CD4-positive, alpha-beta T cell treated with Interleukin-2 at 100 ng/mL for 4 hours (primary cell): Measurements from ENCODE around the gene PRICKLE1.

Source experiments
- DNase-seq: peaks from one replicate; pipeline ENCODE4 v3.0.0-alpha.2; 2020; ENCODE audit warnings: low spot score

The PRICKLE1 gene

GRCh38 chr12:42589465-42590329, at the start of gene PRICKLE1:
Gene PRICKLE1 (minus strand): TSS chr12:42589746. CDS start chr12:42472516, 117,230 bp downstream.
- no peak for DNase-seq

- no peak for DNase-seq
These were observed 49.2 kb upstream of the PRICKLE1 start for GRCh38 chr12:42638697-42639096.

- DNase-seq = no peak
These were observed 48.5 kb upstream of the PRICKLE1 start for GRCh38 chr12:42638011-42638410.

- no peak for DNase-seq
These were observed 47.4 kb upstream of the PRICKLE1 start for GRCh38 chr12:42636993-42637392.

GRCh38 chr12:42633594-42633993, 44.0 kb upstream of the PRICKLE1 start:
- DNase-seq = no peak

- no peak for DNase-seq
These were observed 42.0 kb upstream of the PRICKLE1 start for GRCh38 chr12:42631513-42631912.

- DNase-seq = no peak
These were observed 40.8 kb upstream of the PRICKLE1 start for GRCh38 chr12:42630314-42630713.

- DNase-seq = no peak
These were observed 37.6 kb upstream of the PRICKLE1 start for GRCh38 chr12:42627151-42627550.

- DNase-seq = no peak
These were observed 36.1 kb upstream of the PRICKLE1 start for GRCh38 chr12:42625611-42626010.

- no peak for DNase-seq
These were observed 28.1 kb upstream of the PRICKLE1 start for GRCh38 chr12:42617622-42618021.

- no peak for DNase-seq
These were observed 25.5 kb upstream of the PRICKLE1 start for GRCh38 chr12:42615006-42615405.

GRCh38 chr12:42612231-42612613, 22.7 kb upstream of the PRICKLE1 start:
- no peak for DNase-seq

GRCh38 chr12:42611571-42612230, 22.2 kb upstream of the PRICKLE1 start:
- DNase-seq = no peak

- no peak for DNase-seq
These were observed 20.1 kb upstream of the PRICKLE1 start for GRCh38 chr12:42609605-42610004.

- DNase-seq = no peak
These were observed 18.8 kb upstream of the PRICKLE1 start for GRCh38 chr12:42608196-42608825.

GRCh38 chr12:42607584-42608058, 18.1 kb upstream of the PRICKLE1 start:
- DNase-seq = no peak

GRCh38 chr12:42606471-42606870, 16.9 kb upstream of the PRICKLE1 start:
- DNase-seq = no peak

GRCh38 chr12:42605685-42606084, 16.1 kb upstream of the PRICKLE1 start:
- no peak for DNase-seq

GRCh38 chr12:42603246-42603990, 13.9 kb upstream of the PRICKLE1 start:
- no peak for DNase-seq

GRCh38 chr12:42593874-42594273, 4.3 kb upstream of the PRICKLE1 start:
- no peak for DNase-seq

- DNase-seq = no peak
These were observed 886 bp upstream of the PRICKLE1 start for GRCh38 chr12:42590330-42590934.
